NCI-H510A treated with DMSO at 0.1 percent for 48 hours (cell line): ENCODE data around the gene RAB8A.

Source experiments
- DNase-seq: peaks from one replicate; lab custom pipeline; 2025; lab: John Stamatoyannopoulos, UW

RAB8A gene

DNA sequence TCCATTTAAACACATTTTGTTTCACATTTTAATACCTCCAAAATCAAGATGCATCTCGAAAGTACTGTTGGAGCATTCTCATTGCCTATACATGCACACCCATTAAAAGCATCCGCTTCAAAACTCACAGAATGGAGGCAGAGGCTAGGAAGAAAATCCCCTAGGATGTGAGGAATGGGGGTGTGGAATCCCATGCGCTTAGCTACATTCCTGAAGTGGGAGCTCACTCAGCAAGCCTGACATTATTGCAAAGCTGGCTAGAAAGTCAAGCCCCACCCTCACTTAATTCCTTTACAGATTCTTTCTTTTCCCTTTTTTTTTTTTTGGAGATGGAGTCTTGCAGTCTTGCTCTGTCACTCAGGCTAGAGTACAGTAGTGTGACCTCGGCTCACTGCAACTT is 68.9 kb downstream of the RAB8A start:
- no peak for DNase-seq
